ENCODE results near the gene ACY1.
A peak's percentile ranks its signal among the peaks of the same experiment; 100 is the strongest.

Gene ACY1

DNA sequence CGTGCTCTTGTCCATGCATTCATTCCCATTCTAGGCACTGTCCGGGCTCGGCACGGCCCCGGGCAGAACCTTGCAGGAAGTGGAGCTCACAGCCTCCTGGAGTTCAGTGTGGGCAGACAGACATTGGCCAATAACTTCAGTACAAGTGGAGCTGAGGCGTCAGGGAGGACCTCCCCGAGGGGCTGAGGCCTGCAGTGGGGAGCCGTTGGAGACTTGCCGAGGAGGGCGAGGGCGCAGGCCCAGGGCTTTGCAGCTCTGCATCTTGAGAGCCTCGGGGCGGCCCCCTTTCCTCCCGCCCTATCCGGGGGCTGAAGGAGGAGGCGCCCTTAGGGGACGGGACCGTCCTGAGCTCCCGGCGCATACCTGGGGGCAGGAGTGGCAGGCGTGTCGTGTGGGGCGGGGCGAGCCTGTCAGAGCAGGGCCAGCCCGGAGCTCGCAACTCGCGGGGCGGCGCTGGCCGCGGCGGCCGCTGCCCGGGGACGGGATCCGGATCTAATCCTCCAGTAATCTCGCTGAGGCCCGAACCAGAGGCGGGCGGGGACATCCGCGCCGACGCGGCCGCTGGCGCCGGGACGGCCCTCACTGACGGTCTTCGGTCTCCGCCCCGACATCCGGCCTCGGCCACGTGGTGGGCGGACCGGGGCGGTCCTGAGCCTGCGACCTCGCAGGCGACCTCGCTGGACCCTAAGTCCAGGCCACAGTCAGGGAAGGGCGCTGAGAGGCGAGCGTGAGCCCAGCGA is at the start of gene ACY1:
ACY1 (plus strand) TSS at position 698 of the 740 bp plus-strand sequence. CDS start 530 bp downstream, outside the sequence.
- DNase-seq: peak in 41 of 42 donors; percentile 55 to 92 (median 81)
- intact Hi-C loops (cut with DNase I): no loop called here

- peak in 8 of 42 donors; percentile 2 to 35 (median 9) for DNase-seq
- intact Hi-C loops (cut with DNase I): no loop called here
These were observed 49.0 kb upstream of the ACY1 start for GRCh38 chr3:51934139-51934850.

DNA sequence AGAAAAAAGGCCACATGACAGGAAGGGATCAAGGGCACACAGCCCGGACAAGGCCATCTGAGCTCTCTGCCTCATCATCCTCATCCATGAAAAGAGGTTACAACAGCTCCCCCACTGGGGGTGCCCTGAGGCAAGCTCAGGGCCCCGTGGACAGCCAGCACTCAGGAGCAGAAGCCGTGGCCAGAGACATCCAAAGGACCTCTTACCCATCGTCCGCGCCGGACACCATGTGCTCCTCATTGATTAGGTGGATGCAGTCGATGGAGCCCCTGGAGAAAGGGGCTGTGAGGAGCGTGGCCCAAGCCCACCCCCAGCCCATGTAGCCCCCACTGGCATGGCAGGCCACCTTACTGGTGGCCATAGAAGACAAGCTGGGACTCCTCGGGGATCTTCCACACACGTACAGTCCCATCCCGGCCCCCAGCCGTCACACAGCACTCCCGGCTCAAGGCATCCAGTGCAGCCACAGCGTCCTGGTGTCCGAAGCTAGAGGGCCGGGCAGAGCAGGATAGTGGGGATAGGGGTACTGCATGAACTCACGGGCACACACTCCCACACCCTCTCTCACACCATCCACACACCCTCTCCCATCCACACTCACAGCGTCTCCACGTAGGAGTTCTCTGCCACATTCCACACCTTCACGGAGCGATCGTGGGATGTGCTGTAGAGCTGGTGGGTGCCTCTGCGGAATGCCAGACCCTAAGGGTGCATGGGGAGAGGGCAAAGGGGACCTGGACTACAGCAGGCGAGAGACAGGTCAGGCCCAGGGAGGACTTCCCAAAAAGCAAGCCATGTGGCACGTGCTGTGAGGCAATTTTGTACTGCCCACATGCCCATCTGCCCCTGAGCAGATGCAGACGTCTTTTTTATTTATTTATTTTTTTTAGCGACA is 48.1 kb upstream of the ACY1 start:
- intact Hi-C loops (cut with DNase I): no loop called here
- peak in 9 of 42 donors; percentile 3 to 37 (median 23) for DNase-seq

- intact Hi-C loops (cut with DNase I): no loop called here
- DNase-seq: peak in 8 of 42 donors; percentile 3 to 36 (median 10)
These were observed 47.2 kb upstream of the ACY1 start for GRCh38 chr3:51935886-51936755.

GRCh38 chr3:51937014-51937413 is 46.3 kb upstream of the ACY1 start:
- DNase-seq: peak in 4 of 42 donors; percentile 8 to 32 (median 12)
- intact Hi-C loops (cut with DNase I): no loop called here

DNA sequence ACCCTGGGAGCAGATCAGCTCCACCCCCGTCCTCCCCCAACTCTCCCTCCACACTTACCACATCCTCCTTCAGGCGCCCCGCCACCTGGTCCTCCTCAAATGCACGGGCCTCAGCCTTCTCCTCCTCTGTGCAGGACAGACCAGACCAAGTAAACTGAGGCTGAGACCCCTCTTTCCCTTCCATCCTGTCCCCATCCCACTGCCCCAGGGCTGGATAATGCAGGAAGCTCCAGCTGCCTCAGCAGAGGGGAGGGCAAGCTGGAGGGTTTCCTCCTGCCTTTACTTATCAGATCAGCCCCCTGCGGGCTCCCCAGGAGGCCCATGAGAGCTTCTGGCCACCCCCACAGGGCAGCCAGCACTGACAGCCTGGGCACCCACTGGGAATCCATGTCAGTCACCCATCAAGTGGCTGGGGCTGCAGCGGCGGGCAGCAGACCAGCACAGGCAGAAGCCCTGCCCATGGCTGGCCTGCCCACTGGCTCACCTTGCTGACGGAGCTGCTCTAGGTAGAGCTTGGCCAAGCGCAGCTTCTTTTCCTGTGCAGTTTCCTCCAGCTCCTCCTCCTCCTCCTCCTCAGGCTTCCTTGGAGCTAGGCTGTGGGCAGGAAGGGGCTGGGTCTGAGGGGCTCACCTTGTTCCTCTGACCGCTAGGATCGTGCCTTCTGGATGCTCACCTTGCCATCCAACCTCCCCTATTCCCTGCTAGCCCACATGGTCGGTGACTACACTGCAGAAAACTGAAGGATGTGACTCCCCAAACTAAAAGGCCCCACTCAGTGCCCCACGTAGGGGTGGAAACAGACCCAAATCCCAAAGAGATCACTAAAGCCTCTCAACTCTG is 45.5 kb upstream of the ACY1 start:
- intact Hi-C loops (cut with DNase I): no loop called here
- DNase-seq: peak in 7 of 42 donors; percentile 5 to 32 (median 14)

DNA sequence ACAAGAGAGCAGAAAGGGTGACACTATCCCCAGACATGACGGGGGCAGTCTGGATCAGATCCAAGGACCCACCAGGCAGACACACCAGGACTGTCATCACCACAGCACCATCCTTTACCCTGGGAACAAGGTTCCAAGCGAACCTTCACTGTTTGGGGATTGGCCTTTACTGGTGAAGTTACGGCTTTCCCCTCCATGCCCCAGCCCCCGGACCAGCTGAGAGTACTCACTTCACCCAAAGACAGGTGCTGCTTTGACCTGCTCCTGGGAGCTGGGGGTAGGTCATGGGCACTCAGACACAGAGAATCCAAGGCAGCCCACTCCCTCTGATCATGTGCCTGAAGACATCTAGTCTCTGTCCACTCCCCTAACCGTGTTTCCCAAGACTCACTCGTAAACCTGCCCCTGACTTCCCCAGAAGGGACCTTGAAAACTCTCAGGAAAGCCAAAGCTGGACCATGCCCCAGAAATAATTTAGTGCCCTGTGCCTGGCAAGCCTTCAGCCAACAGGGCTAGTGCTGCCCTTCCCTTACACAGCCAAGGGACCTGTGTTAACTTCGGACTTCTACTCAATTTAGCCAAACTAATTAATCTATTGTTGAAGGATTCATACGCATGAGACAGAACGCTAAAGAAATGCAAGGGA is 44.4 kb upstream of the ACY1 start:
- intact Hi-C loops (cut with DNase I): no loop called here
- DNase-seq: peak in 2 of 42 donors; percentile 19

DNA sequence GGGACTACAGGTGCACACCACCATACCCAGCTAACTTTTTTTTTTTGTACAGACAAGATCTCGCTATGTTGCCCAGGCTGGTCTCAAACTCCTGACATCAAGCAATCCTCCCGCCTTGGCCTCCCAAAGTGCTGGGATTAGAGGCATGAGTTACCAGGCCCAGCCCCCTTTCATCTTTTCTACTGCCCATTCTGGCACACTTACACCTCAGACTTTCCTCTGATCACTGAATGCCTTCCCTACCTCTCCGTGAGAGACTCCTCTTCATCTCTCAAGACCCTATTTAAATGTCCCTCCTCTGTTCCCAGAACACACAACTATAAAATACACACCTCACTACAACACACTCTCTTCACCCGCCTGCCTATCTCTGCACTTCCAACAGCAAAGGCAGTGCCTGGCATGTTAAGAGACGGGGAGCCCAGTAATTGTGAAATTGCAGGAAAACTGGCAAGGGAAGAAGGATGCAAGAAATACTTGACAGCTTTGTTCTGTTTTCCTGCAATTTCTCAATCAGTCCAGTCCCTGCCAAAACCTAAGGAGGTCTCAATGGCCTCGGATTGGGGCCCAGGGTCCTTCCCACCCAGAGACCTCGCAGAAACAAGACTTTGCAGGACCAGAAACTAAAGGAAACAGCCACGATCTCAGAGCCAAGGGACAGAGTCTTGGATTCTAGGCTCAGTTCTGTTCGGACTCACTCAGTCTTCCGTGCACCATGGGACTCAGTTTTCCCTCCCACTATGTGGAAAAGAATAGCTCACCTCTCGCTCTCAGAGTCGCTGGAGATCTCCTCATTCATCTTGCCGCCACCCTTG is 42.5 kb upstream of the ACY1 start:
- intact Hi-C loops (cut with DNase I): loop anchor here (5.0 kb wide), 2 partner anchors 56 to 211 kb away; partner anchors contain the start of genes POC1A and RPL29
- peak in 2 of 42 donors; percentile 11 to 27 for DNase-seq

DNA sequence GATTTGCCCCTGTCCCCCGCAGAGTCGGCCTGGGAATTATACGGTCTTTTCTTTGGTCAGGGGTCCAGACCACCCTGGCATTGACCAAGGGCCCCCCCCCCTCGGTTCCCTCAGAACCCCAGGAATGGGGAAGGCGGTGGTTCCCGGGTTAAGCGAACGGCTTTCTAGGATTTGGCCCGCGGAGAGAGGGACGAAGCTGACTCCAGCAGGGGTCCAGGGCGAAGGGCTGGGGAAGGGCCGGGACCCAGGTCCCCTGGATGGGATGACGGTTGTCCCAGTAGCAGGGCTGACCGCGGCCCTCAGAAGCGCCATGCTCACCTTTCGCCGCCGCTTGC is 41.9 kb upstream of the ACY1 start:
- no peak for DNase-seq
- intact Hi-C loops (cut with DNase I): loop anchor here (5.0 kb wide), 2 partner anchors 56 to 211 kb away; partner anchors contain the start of genes POC1A and RPL29

DNA sequence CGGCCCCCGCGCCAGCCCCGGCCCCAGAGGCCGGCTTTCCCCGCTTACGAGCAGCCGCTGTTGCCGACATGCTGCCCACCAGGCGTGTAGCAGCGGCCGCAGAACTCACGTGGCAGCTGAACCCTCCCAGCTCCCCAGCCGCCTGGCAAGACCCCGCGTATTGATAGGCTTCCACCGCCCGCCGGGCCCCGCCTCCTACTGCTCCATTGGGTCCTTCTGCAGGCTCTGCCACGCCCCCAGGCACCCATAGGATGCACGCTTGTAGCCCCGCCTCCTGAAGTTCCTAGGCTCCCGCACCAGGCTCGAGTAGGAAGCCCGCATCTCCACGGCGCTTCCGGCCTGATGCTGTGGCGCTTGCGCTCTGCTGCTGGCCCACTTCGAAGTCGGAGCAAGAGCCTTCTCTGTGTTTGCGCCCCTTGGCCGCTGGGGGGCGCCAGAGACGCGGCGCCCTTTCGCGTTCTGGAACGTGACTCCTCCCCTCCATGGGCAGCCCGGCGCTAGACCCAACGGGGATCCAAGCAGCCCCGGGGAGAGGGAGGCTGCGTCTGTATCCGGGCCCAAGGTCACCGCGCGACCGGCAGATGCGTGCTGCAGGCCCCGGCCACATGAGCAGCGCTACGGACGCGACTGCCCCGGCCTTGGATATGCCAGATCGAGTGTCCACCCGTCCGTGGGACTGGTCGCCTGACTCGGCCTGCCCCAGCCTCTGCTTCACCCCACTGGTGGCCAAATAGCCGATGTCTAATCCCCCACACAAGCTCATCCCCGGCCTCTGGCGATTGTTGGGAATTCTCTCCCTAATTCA is 41.3 kb upstream of the ACY1 start, which contains the start of the genes PARP3 and RRP9:
PARP3 (plus strand) TSS at position 566 of the 805 bp plus-strand sequence. CDS start 993 bp downstream, outside the sequence.
RRP9 (minus strand) TSS at position 107 of the 805 bp plus-strand sequence; CDS start at position 70, 37 bp downstream.
- DNase-seq: peak; percentile 99 to 100 (median 100)
- intact Hi-C loops (cut with DNase I): loop anchor here (2.0 to 5.0 kb wide), 3 partner anchors 33 to 210 kb away; partner anchors contain the start of genes ABHD14A, ABHD14B, POC1A and RPL29

DNA sequence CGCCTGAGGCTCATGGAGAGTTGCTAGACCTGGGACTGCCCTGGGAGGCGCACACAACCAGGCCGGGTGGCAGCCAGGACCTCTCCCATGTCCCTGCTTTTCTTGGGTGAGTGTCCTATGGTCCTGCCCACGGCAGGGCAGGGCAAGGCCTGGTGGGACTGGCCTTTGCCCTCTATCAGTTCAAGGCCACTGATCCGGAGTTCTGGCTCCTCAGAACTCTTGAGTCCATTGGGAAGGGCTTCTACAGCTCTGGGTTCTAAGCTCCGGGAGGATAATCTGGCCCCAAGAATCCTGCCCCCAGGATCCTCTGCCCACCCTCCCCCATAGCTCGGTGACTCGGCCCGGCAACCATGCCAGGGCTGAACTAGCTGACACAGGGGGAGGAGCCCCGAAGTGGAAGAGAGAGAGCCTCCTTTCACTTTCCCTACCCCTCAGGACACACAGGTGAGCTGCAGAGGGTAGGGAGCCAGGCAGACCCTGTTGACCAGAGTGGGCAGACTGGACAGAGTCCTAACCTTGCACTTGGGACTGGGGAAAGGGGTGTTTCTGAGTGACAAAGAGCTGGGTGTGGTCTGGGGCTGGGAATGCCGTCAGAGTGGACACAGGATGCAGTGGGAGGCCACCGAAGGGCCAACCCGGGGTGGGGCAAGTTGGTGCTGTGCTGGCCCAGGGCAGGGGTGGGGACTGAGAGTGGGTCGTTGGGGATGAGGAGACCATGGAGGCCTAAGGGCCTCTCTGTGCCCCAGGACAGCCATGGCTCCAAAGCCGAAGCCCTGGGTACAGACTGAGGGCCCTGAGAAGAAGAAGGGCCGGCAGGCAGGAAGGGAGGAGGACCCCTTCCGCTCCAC is 40.5 kb upstream of the ACY1 start:
- intact Hi-C loops (cut with DNase I): loop anchor here (2.0 to 5.0 kb wide), 3 partner anchors 32 to 209 kb away; partner anchors contain the start of genes ABHD14A, ABHD14B, POC1A and RPL29
- peak in 3 of 42 donors; percentile 17 to 31 (median 26) for DNase-seq

GRCh38 chr3:51943451-51944391 is 39.6 kb upstream of the ACY1 start:
- peak in 2 of 42 donors; percentile 15 to 18 for DNase-seq
- intact Hi-C loops (cut with DNase I): loop anchor here (2.0 to 5.0 kb wide), 3 partner anchors 31 to 209 kb away; partner anchors contain the start of genes ABHD14A, ABHD14B, POC1A and RPL29
